Caco-2 (cell line): Measurements from ENCODE around the gene POLD1. TPM values are rescaled to one million over a fixed set of nuclear protein-coding genes. Genes with fewer than 3 reads are reported as not detected.

Experiments
- BruUV-seq: library from RNA; stranded (reverse); fragments of 400-500 nt; replicated peaks from 2 replicates; lab custom pipeline; 2021; lab: Mats Ljungman, UMichigan
- CTCF ChIA-PET: fragments of 300-600 bp; sonication (Branson Sonifier 250); formaldehyde crosslinking; loops from one replicate; lab custom pipeline; 2022; ENCODE audit warnings: antibody characterized with exemption; lab: Charles Lee
- POLR2A ChIA-PET: fragments of 300-600 bp; sonication (Branson Sonifier 250); formaldehyde crosslinking; loops from one replicate; lab custom pipeline; 2022; ENCODE audit warnings: antibody characterized with exemption; lab: Charles Lee
- DNase-seq, 2 experiments: peaks; one replicate each; pipeline versions ENCODE4 v3.0.0 to v3.0.0-alpha.2; 2020 to 2022
- H3K27me3 ChIP-seq: replicated peaks from 2 replicates; pipeline ENCODE4 v1.6.0; 2011; ENCODE audit warnings: low read length; ENCODE audit not compliant: control insufficient read depth, insufficient read depth
- H3K36me3 ChIP-seq: 2 replicates; pipeline ENCODE4 v1.5.1; 2011; ENCODE audit warnings: low read length; ENCODE audit not compliant: control insufficient read depth, insufficient read depth
- H3K4me1 ChIP-seq: fragments of 250-450 bp; sonication (Bioruptor Pico); 2 replicates; pipeline ENCODE4 v1.5.1; 2020; ENCODE audit warnings: mild to moderate bottlenecking
- H3K4me3 ChIP-seq: 2 replicates; pipeline ENCODE4 v1.5.1; 2011; ENCODE audit warnings: low read depth, mild to moderate bottlenecking, control low read depth, low read length
- H3K9me3 ChIP-seq: fragments of 250-450 bp; sonication (Bioruptor Pico); 2 replicates; pipeline ENCODE4 v1.5.1; 2020; ENCODE audit warnings: mild to moderate bottlenecking, moderate library complexity
- H3K27ac Mint-ChIP-seq: one replicate; pipeline ENCODE4 v1.8.0; 2022; ENCODE audit warnings: mixed read lengths; ENCODE audit not compliant: unreplicated experiment
- H3K27me3 Mint-ChIP-seq: one replicate; pipeline ENCODE4 v1.8.0; 2022; ENCODE audit warnings: mixed read lengths; ENCODE audit not compliant: insufficient read depth, unreplicated experiment
- H3K36me3 Mint-ChIP-seq: one replicate; pipeline ENCODE4 v1.8.0; 2022; ENCODE audit warnings: mild to moderate bottlenecking, mixed read lengths; ENCODE audit not compliant: insufficient read depth, unreplicated experiment
- H3K4me1 Mint-ChIP-seq: one replicate; pipeline ENCODE4 v1.8.0; 2022; ENCODE audit warnings: low read depth, mixed read lengths; ENCODE audit not compliant: unreplicated experiment
- H3K4me3 Mint-ChIP-seq: one replicate; pipeline ENCODE4 v1.8.0; 2022; ENCODE audit warnings: mild to moderate bottlenecking, moderate library complexity, mixed read lengths; ENCODE audit not compliant: unreplicated experiment
- H3K9me3 Mint-ChIP-seq: one replicate; pipeline ENCODE4 v1.8.0; 2022; ENCODE audit warnings: mixed read lengths; ENCODE audit not compliant: unreplicated experiment
- CTCF ChIP-seq, 2 experiments: fragments of 200-600 bp in 1 of 2; IDR thresholded peaks; 1 replicate in 1 of 2; 2 replicates in 1 of 2; pipeline versions ENCODE4 v1.5.1 to v1.8.0; 2011 to 2022; ENCODE audit warnings: antibody characterized with exemption in 1 of 2, control low read depth in 1 of 2, inconsistent platforms in 1 of 2, low read depth in 1 of 2, low read length in 1 of 2, mild to moderate bottlenecking in 1 of 2, moderate library complexity in 1 of 2; ENCODE audit not compliant: insufficient read depth in 1 of 2, severe bottlenecking in 1 of 2, unreplicated experiment in 1 of 2
- intact Hi-C: fragments of 100-400 bp; cut with micrococcal nuclease; formaldehyde crosslinking; loops from one replicate; pipeline ENCODE4 v1.10.0; 2022; ENCODE audit not compliant: unreplicated experiment
- total RNA-seq: library from RNA; stranded (reverse); gene quantifications from 2 replicates; pipeline ENCODE4 v1.2.3, GENCODE V29; 2022

POLD1 gene
- total RNA-seq, 1 experiment from 2014 or later, result 128 TPM

DNA sequence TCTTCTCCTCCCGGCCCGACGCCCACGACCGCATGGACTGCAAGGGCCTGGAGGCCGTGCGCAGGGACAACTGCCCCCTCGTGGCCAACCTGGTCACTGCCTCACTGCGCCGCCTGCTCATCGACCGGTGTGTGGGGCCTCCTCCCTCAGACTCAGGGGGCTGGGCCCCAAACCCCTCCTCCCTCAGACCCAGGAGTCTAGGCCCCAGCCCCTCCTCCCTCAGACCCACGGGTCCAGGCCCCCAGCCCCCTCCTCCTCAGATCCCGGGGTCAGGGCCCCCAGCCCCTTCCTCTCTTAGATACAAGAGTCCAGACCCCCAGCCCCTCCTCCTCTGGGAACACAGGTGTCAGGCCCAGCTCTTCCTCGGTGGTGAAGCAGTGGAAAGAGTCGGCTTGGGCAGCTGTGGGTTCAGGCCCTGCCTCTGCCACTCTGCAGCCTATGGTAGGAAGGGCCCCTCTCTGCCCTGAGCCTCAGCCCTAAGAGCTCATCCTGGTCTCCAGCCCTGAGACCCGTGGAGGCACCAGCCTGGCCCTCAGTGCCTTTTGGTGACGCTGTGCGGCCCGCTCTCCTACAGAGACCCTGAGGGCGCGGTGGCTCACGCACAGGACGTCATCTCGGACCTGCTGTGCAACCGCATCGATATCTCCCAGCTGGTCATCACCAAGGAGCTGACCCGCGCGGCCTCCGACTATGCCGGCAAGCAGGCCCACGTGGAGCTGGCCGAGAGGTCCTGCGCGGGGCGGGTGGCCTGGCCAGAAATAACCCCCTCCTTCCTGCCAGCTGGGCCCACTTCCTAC lies 30.9 kb downstream of the POLD1 start:
- TF ChIP-seq CTCF (IDR thresholded peaks at IDR 0.05; ENCODE audit: insufficient read depth in 1 of 2, low read depth in 1 of 2, low read length in 1 of 2, severe bottlenecking in 1 of 2, unreplicated experiment in 1 of 2), result peak; percentile 75 to 78
- POLR2A ChIA-PET, result no interaction called here
- no peak overlapping the region for H3K27ac Mint-ChIP-seq

DNA sequence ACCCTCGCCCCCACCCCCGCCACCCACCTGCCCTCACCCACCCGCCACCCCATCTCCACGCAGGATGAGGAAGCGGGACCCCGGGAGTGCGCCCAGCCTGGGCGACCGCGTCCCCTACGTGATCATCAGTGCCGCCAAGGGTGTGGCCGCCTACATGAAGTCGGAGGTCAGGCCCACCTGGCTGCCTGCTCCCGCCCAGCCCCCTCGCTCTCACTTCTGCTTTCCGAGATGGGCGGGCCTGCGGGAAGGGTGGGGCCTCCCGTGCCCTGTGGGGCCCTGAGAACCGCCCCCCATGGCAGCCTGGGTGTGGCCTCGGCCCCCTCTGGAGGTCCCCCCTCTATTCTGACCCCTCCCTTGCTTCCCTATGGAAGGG lies 31.5 kb downstream of the POLD1 start:
- Histone ChIP-seq H3K27me3 (no peaks in the 10 kb centered on the region), H3K9me3 (no peaks in the 10 kb centered on the region), H3K36me3 (peaks cover 3% of the 10 kb centered on the region; the same call in 1 of the 2 replicates), H3K4me3 (no peak overlapping the region), H3K4me1 (peaks cover 10% of the 10 kb centered on the region)
- intact Hi-C loops, result loop anchor here (2.0 kb wide), 1 partner anchor 45 kb away; no protein-coding TSS in a partner anchor
- no peak overlapping the region for H3K4me3 Mint-ChIP-seq
- H3K36me3 Mint-ChIP-seq, result peaks cover 49% of the 10 kb centered on the region
- CTCF ChIA-PET, result interaction anchor here (0.7 to 1.2 kb wide), 3 partner anchors 31 to 47 kb away, joined by 3 to 4 read pairs (median 3); partner anchors contain the start of gene POLD1
- peaks cover 14% of the 10 kb centered on the region for H3K4me1 Mint-ChIP-seq
- TF ChIP-seq CTCF (IDR thresholded peaks at IDR 0.05; ENCODE audit: insufficient read depth in 1 of 2, low read depth in 1 of 2, low read length in 1 of 2, severe bottlenecking in 1 of 2, unreplicated experiment in 1 of 2), result no peak
- H3K9me3 Mint-ChIP-seq, result no peaks in the 10 kb centered on the region
- H3K27ac Mint-ChIP-seq, result no peak overlapping the region
- no TSS peak for BruUV-seq
- POLR2A ChIA-PET, result no interaction called here
- H3K27me3 Mint-ChIP-seq, result no peaks in the 10 kb centered on the region
- DNase-seq, result no peak

More for the DNA sequence above, 30.9 kb downstream of the POLD1 start:
- BruUV-seq, result no TSS peak
- Histone ChIP-seq H3K9me3 (no peaks in the 10 kb centered on the region), H3K4me1 (peaks cover 16% of the 10 kb centered on the region), H3K27me3 (no peaks in the 10 kb centered on the region), H3K36me3 (peaks cover 4% of the 10 kb centered on the region), H3K4me3 (no peak overlapping the region)
- no peaks in the 10 kb centered on the region for H3K27me3 Mint-ChIP-seq
- H3K4me3 Mint-ChIP-seq, result no peak overlapping the region
- H3K36me3 Mint-ChIP-seq, result peaks cover 55% of the 10 kb centered on the region
- CTCF ChIA-PET, result interaction anchor here (0.5 to 1.2 kb wide), 4 partner anchors 11 to 46 kb away, joined by 3 to 4 read pairs (median 3); partner anchors contain the start of gene POLD1
- DNase-seq, result peak; percentile 69 to 78
- H3K4me1 Mint-ChIP-seq, result peaks cover 11% of the 10 kb centered on the region
- H3K9me3 Mint-ChIP-seq, result no peaks in the 10 kb centered on the region
- intact Hi-C loops, result loop anchor here (1.0 to 2.0 kb wide), 2 partner anchors 46 to 47 kb away; no protein-coding TSS in a partner anchor

DNA sequence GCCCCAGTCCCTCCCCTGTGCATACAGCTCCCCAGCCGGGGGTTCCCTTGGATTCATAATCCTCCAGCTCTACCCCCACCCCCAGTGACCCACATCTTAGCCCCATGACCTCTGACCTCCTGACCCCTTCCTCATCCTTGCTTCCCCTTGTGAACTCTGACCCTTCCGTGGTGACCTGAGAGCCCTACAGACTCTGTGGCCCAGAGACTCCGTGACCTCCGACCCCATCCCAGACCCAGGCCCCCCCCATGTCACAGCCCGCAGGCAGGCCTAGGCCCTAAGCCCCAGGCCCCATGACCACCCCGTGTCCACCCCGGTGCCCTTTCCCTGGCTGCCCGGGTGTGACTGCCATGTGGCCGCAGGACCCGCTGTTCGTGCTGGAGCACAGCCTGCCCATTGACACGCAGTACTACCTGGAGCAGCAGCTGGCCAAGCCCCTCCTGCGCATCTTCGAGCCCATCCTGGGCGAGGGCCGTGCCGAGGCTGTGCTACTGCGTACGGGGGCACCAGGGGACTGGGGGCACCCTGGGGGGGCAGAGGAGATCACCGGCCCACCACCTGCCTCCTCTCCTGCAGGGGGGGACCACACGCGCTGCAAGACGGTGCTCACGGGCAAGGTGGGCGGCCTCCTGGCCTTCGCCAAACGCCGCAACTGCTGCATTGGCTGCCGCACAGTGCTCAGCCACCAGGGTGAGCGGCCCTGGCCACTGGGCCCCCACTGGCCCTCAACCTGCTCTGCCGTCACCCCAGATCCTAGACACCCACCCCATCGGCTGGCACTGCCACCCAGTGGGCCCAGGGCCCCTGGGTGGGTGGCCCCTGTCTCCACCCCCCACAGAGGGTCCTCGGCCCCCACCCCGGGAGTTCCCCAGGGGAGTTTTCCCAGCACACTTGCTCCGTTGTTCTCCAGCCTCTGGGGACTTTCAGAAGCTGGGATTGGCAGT lies 32.2 kb downstream of the POLD1 start:
- H3K36me3 ChIP-seq, result peaks cover 3% of the 10 kb centered on the region; the same call in 1 of the 2 replicates
- DNase-seq, result no peak
- no peak overlapping the region for H3K27ac Mint-ChIP-seq
- POLR2A ChIA-PET, result no interaction called here
- no peaks in the 10 kb centered on the region for H3K27me3 ChIP-seq
- intact Hi-C loops, result no loop called here
- H3K4me3 ChIP-seq, result no peak overlapping the region
- H3K4me1 Mint-ChIP-seq, result peaks cover 14% of the 10 kb centered on the region
- no TSS peak for BruUV-seq
- H3K27me3 Mint-ChIP-seq, result no peaks in the 10 kb centered on the region
- H3K36me3 Mint-ChIP-seq, result peaks cover 45% of the 10 kb centered on the region
- no peaks in the 10 kb centered on the region for H3K9me3 ChIP-seq
- peaks cover 7% of the 10 kb centered on the region; the same call in 1 of the 2 replicates for H3K4me1 ChIP-seq
- CTCF ChIA-PET, result interaction anchor here (1.2 kb wide), 1 partner anchor 48 kb away, joined by 4 read pairs; no protein-coding TSS in a partner anchor
- H3K4me3 Mint-ChIP-seq, result no peak overlapping the region
- H3K9me3 Mint-ChIP-seq, result no peaks in the 10 kb centered on the region
- TF ChIP-seq CTCF (IDR thresholded peaks at IDR 0.05; ENCODE audit: insufficient read depth in 1 of 2, low read depth in 1 of 2, low read length in 1 of 2, severe bottlenecking in 1 of 2, unreplicated experiment in 1 of 2), result no peak
